ENCODE measurements around the gene DUXB. TPM values are rescaled to one million over a fixed set of nuclear protein-coding genes. Genes with fewer than 3 reads are reported as not detected.
A peak's percentile ranks its signal among the peaks of the same experiment; 100 is the strongest.

The DUXB gene
- total and polyA plus RNA-seq, 10 donors = not detected

DNA sequence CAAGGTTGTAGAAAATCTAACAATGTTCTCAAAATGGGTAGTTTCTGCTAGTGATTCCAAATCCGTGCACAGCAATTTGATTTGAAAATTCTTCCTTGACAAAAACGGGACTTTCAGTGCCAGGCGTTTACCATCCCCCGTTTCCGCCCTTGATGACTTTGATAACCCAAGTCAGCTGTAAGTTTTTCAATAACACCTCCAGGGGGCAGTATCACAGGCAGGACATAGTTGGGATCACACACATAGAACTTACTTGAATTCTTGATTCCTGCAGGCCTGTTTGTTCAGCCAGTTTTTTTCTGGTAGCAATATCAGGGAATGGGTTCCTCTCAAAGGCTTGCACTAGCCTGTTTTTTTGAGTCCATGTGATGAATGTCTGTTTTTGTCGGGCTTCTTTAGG, 5.6 kb downstream of the DUXB start:
- TF ChIP-seq, protein P1, sequence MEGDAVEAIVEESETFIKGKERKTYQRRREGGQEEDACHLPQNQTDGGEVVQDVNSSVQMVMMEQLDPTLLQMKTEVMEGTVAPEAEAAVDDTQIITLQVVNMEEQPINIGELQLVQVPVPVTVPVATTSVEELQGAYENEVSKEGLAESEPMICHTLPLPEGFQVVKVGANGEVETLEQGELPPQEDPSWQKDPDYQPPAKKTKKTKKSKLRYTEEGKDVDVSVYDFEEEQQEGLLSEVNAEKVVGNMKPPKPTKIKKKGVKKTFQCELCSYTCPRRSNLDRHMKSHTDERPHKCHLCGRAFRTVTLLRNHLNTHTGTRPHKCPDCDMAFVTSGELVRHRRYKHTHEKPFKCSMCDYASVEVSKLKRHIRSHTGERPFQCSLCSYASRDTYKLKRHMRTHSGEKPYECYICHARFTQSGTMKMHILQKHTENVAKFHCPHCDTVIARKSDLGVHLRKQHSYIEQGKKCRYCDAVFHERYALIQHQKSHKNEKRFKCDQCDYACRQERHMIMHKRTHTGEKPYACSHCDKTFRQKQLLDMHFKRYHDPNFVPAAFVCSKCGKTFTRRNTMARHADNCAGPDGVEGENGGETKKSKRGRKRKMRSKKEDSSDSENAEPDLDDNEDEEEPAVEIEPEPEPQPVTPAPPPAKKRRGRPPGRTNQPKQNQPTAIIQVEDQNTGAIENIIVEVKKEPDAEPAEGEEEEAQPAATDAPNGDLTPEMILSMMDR (IDR thresholded peaks at IDR 0.05 in 8 of 11, conservative IDR thresholded peaks at IDR 0.05 in 3 of 11) = no peak
- TF ChIP-seq POLR2AphosphoS5 (IDR thresholded peaks at IDR 0.05) (no peak), POLR2A (IDR thresholded peaks at IDR 0.05) (no peak)
- WGBS, 5 donors = 83 to 89% (median 86%) methylated on average over 6 of the region's 6 CpGs
- no peaks in the 10 kb centered on the region for H3K36me3 ChIP-seq
- no peaks in the 10 kb centered on the region for H3K27me3 ChIP-seq (replicated peaks in 1 of 7)
- no peaks in the 10 kb centered on the region for H3K4me1 ChIP-seq
- intact Hi-C loops (cut with DNase I; ENCODE audit: low total_unique reads) = no loop called here
- H3K4me3 ChIP-seq = no peak overlapping the region
- H3K9me3 ChIP-seq = no peaks in the 10 kb centered on the region
- DNase-seq = no peak
- H3K27ac ChIP-seq = no peak overlapping the region

DNA sequence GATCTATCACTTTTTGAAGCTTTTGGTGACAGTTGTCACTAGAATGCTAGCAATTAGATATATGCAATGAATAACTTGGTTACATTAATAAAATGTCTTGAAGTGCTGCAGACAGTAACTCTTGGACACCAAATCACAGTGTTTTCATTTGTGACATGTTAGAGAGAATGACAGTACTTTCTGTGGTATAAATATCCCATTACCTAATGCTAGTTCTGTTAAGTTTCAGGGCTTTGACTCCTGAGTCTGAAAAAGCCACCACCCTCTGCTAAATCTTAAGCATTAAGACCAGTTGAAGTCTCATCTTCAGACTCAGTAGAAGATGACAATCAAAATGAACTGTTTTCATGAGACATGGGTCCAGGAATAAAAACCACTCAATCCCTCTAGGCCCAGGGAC, 13.9 kb downstream of the DUXB start:
- DNase-seq = no peak
- H3K4me3 ChIP-seq = no peak overlapping the region
- intact Hi-C loops (cut with DNase I; ENCODE audit: low total_unique reads) = no loop called here
- H3K27ac ChIP-seq = no peak overlapping the region
- no peaks in the 10 kb centered on the region for H3K27me3 ChIP-seq (replicated peaks in 1 of 7)
- TF ChIP-seq, protein P1 (IDR thresholded peaks at IDR 0.05 in 8 of 11, conservative IDR thresholded peaks at IDR 0.05 in 3 of 11) = no peak
- TF ChIP-seq POLR2AphosphoS5 (IDR thresholded peaks at IDR 0.05) (no peak), POLR2A (IDR thresholded peaks at IDR 0.05) (no peak)
- H3K36me3 ChIP-seq = no peaks in the 10 kb centered on the region
- H3K4me1 ChIP-seq = no peaks in the 10 kb centered on the region
- peaks cover 0 to 6% (median 0%) of the 10 kb centered on the region in 8 donors for H3K9me3 ChIP-seq

DNA sequence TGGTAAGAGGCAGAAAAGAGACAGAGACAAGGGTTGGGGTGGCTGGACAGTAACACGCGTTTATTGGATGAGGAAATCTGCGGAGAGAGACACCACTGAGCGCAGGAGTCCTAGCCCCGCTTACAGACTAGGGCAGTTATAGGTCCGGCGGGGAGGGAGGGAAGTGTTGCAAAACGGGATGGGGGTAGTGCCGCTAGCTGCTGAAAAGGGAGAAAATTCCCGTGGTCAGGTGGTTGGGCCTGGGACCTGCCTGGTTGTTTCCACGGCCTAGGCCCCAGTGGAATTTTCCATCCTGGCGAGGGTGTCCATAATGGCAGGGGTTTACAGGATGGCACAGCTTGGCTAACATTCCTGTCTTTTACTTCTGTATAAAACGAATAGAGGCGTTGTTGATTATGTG, 19.0 kb downstream of the DUXB start:
- intact Hi-C loops (cut with DNase I; ENCODE audit: low total_unique reads) = no loop called here
- no peak overlapping the region for H3K4me3 ChIP-seq
- DNase-seq = no peak
- H3K4me1 ChIP-seq = peaks cover 0 to 8% (median 0%) of the 10 kb centered on the region in 6 donors
- H3K27me3 ChIP-seq (replicated peaks in 1 of 7) = no peaks in the 10 kb centered on the region
- TF ChIP-seq POLR2A (IDR thresholded peaks at IDR 0.05) (no peak), POLR2AphosphoS5 (IDR thresholded peaks at IDR 0.05) (no peak)
- 85 to 92% (median 90%) methylated on average over 14 of the region's 14 CpGs for WGBS, 5 donors
- no peaks in the 10 kb centered on the region for H3K36me3 ChIP-seq
- H3K27ac ChIP-seq = no peak overlapping the region
- peaks cover 0 to 6% (median 0%) of the 10 kb centered on the region in 8 donors for H3K9me3 ChIP-seq

DNA sequence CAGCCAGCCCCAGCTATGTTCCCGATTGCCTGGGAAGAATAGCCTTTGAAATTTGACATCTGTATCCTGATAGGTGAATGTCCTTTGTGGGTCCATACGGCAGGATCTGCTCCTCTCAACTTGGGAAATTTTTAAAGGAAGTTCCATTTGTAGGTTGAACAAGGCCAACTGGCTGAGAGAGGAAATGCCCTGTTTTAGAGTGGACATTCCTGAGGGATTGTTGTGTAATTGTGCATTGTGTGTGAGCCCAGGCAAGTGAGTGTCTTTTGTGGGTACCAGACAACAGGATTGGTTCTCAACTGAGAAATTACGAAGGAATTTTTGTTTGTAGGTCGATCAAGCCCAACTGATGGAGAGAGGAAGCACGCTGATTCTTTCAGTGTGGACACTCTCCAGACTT, 21.9 kb downstream of the DUXB start:
- H3K4me3 ChIP-seq = no peak overlapping the region
- peaks cover 0 to 8% (median 0%) of the 10 kb centered on the region in 6 donors for H3K4me1 ChIP-seq
- TF ChIP-seq POLR2AphosphoS5 (IDR thresholded peaks at IDR 0.05) (no peak), POLR2A (IDR thresholded peaks at IDR 0.05) (no peak)
- TF ChIP-seq, protein P1 (IDR thresholded peaks at IDR 0.05 in 8 of 11, conservative IDR thresholded peaks at IDR 0.05 in 3 of 11) = no peak
- 74 to 88% (median 78%) methylated on average over 5 of the region's 5 CpGs for WGBS, 5 donors
- DNase-seq = no peak
- no peaks in the 10 kb centered on the region for H3K27me3 ChIP-seq (replicated peaks in 1 of 7)
- H3K27ac ChIP-seq = peak overlapping the region in 3 of 8 donors; percentile 6 to 55 (median 31)
- intact Hi-C loops (cut with DNase I; ENCODE audit: low total_unique reads) = no loop called here
- peaks cover 0 to under 1% (median 0%) of the 10 kb centered on the region in 8 donors for H3K9me3 ChIP-seq
- no peaks in the 10 kb centered on the region for H3K36me3 ChIP-seq

DNA sequence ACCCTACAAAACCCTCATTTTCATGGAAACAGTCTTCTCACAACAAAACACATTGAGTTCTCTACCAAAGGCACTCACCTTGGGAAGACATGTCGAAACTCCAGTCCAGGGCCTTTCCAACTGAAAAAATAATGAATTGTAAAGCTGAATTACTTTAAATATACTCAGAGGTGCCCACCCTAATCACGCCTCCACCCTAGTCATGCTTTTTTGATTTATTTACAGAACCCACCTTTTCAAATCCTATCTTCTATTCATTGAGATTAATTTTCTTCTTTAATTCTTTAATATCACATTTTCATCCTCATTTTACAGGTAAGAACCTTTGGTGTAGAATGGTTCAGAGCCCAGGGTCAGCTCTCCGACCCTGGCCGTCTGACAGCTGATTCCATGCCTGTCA, 24.4 kb downstream of the DUXB start, which contains the start of gene CPHXL2:
Gene CPHXL2, minus strand, starts transcription at position 101 of the 400 bp plus-strand sequence. Its CDS starts 10 bp downstream, at position 91.
- WGBS, 5 donors = 91 to 98% (median 93%) methylated on average over 4 of the region's 4 CpGs
- H3K4me1 ChIP-seq = peaks cover 0 to 8% (median 0%) of the 10 kb centered on the region in 6 donors
- H3K27me3 ChIP-seq (replicated peaks in 1 of 7) = no peaks in the 10 kb centered on the region
- no peak for TF ChIP-seq POLR2AphosphoS5 (IDR thresholded peaks at IDR 0.05)
- TF ChIP-seq POLR2A (IDR thresholded peaks at IDR 0.05) = no peak
- TF ChIP-seq, protein P1 (IDR thresholded peaks at IDR 0.05 in 8 of 11, conservative IDR thresholded peaks at IDR 0.05 in 3 of 11) = no peak
- no peak within 1 kb of the TSS for H3K4me3 ChIP-seq
- DNase-seq = no peak
- H3K36me3 ChIP-seq = no peaks in the 10 kb centered on the region
- no peaks in the 10 kb centered on the region for H3K9me3 ChIP-seq
- no peak within 1 kb of the TSS for H3K27ac ChIP-seq
- intact Hi-C loops (cut with DNase I; ENCODE audit: low total_unique reads) = no loop called here

All from spleen (tissue), 11 donors.